GM20000 (cell line): ENCODE data around the gene DGLUCY.
"Not testable (repeated sequence)": the region's sequence is repeated elsewhere in the genome, so short reads cannot be mapped to it uniquely, and the experiment has no call there.

ENCODE experiments used
- DNase-seq: peaks from one replicate; pipeline ENCODE4 v3.0.0; 2012; ENCODE audit warnings: low spot score
- CTCF ChIP-seq: IDR thresholded peaks from 2 replicates; pipeline ENCODE4 v1.5.1; 2012; ENCODE audit warnings: mild to moderate bottlenecking, control low read depth; ENCODE audit errors: extremely low read depth, missing control alignments

The DGLUCY gene

GRCh38 chr14:91153360-91153759 lies 39.5 kb downstream of the DGLUCY start:
- TF ChIP-seq CTCF: no peak
- no peak for DNase-seq

- DNase-seq: no peak
- no peak for TF ChIP-seq CTCF
These were observed 41.2 kb downstream of the DGLUCY start for GRCh38 chr14:91154851-91155625.

GRCh38 chr14:91155626-91156089 lies 41.8 kb downstream of the DGLUCY start:
- DNase-seq: no peak
- no peak for TF ChIP-seq CTCF

- not testable (repeated sequence) for DNase-seq
These were observed 42.3 kb downstream of the DGLUCY start for GRCh38 chr14:91156142-91156666.

DNA sequence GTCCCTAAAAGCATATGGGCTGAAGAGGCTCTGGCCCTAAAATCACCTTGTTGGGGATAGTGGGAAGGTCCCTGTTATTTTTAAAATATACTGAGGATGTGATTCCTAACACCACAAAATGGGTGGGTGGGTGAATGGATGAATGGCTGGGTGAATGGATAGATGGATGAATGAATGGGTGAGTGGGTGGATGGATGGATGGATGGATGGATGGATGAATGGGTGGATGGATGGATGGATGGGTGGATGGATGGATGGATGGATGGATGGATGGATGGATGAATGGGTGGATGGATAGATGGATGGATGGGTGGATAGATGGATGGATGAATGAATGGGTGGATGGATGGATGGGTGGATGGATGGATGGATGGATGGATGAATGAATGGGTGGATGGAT lies 43.0 kb downstream of the DGLUCY start:
- not testable (repeated sequence) for DNase-seq

DNA sequence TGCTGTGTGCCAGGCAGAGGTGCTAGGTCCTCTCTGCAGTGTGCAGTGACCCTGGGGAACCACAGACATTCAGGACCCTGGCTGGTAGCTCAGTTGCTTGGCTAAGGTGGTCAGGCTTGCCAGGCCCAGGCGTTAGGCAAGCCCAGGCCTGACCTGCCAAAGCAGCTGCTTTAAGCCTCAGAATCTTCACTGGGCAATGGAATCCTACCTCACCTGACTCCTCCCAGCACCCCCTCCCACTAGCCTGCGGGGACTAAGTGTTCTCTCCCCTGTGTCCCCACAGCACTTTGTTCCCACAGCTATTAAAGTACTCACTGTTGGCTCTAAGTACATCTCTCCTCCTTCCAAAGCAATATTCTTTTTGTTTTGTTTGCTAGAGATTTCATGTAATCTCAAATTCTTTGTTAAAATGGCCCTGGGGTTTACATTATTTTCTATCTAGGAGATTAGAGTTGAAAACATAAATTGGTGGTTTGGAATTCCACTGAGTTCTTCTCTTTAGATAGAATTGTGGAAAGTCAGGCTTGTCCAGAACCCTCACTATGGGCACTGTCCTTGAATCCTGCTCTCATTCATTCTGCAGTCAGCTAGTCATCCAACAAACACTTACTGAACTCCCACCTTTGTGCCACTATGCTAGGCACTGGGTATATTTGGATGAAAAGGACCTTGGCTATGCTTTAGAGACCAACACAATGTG lies 44.4 kb downstream of the DGLUCY start:
- no peak for DNase-seq
- TF ChIP-seq CTCF: no peak

DNA sequence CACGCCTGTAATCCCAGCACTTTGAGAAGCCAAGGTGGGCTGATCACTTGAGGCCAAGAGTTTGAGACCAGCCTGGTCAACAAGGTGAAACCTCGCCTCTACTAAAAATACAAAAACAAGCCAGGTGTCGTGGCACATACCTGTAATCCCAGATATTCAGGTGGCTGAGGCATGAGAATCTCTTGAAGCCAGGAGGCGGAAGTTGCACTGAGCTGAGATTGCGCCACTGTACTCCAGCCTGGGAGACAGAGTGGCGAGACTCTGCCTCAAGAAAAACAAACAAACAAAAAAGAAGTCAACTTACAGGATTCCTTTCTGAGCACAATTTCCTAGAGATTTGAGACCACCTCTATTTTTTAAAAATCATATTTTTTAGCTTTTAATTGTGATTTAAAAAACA lies 45.3 kb downstream of the DGLUCY start:
- DNase-seq: no peak
- TF ChIP-seq CTCF: no peak

GRCh38 chr14:91159906-91160305 lies 46.0 kb downstream of the DGLUCY start:
- TF ChIP-seq CTCF: no peak
- no peak for DNase-seq
